NOMO-1 treated with DMSO at 0.1 percent for 48 hours (cell line): Measurements from ENCODE around the gene SPA17.
A peak's percentile ranks its signal among the peaks of the same experiment; 100 is the strongest.

Source experiments
- DNase-seq: peaks from one replicate; lab custom pipeline; 2025; ENCODE audit not compliant: unreplicated experiment; lab: John Stamatoyannopoulos, UW

The SPA17 gene

GRCh38 chr11:124661553-124661952 is 12.2 kb upstream of the SPA17 start:
- no peak for DNase-seq

DNA sequence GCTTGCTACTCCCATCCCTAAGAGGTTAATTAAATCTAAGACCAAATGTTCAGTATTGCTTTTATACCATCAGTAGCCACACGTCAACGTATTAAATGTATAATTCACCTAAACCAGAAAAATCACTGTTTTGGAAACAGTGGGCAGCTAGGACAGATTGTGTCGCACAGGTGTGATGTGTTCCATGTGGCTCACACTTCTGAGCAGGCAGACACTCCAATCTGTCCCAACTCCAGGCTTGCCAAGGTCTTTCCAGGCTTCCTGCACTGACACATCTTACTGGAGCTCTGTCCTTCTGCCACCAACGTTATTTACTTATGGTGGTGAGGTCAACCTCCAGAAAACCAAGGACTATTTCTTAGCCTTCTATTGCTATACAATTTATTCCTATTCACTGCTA is 11.6 kb upstream of the SPA17 start:
- DNase-seq, result no peak

DNA sequence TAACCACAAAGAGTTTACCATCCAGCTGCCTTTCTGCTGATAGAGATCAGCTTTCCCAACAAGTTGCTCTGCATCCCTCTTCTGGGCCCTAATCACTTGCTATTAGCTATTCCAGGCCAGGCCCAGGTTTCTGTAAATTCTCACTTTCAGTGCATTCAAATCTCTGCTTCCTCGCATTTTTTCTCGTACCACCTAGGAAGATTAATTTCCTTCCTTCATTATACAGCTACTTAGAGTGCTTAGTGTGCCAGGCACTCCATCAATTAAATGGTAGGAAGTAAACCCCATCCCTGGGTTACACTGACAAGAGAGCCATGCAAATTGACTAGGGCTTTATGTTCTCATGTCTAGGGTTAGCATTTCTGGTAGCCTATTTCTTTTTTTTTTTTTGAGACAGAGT is 9.8 kb upstream of the SPA17 start:
- DNase-seq, result no peak

- no peak for DNase-seq
These were observed 6.1 kb upstream of the SPA17 start for GRCh38 chr11:124667601-124668000.

GRCh38 chr11:124669193-124669592 is 4.5 kb upstream of the SPA17 start:
- DNase-seq, result peak; percentile 58

- DNase-seq, result peak; percentile 95
These were observed 3.0 kb upstream of the SPA17 start for GRCh38 chr11:124670732-124671131.

GRCh38 chr11:124672536-124673215 is 1.0 kb upstream of the SPA17 start:
- DNase-seq, result no peak

GRCh38 chr11:124674168-124674517 is 439 bp downstream of the SPA17 start:
- no peak for DNase-seq

DNA sequence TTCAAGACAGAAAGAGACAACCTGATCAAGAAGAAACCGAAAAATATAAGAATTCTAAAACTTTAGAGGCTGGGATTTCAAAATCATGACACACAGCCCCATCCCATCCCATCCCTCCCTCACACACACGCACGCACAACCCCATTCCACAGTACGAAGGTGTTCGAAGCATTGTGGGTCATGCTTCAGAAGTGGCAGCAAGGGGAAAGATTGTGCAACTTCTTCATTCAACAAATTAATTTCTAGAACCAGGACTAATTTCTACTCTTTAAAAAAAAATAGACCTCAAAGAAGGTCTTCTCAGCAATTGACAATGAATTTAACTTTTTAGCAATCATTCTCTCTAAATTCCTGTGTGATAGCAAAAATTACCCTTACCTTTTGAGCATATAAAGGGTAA is 867 bp downstream of the SPA17 start:
- no peak for DNase-seq

DNA sequence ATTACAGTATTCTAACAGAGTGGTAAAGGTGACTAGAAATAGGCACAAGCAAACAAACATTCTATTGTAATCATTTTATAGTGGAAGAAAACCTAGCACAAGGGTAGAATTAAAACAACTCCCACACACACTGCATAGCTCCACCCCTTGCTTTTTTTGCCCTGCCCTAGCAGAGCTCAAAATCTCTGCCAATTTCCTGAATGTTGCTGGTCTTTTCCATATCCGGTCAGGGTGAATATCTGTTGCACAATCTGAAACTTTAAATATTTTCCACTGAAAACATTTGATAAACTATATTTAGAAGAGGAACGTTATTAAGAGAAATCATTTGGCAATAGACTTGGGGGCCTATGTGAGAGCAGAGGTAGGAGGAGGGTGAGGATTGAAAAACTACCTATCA is 2.7 kb downstream of the SPA17 start:
- peak; percentile 51 for DNase-seq

DNA sequence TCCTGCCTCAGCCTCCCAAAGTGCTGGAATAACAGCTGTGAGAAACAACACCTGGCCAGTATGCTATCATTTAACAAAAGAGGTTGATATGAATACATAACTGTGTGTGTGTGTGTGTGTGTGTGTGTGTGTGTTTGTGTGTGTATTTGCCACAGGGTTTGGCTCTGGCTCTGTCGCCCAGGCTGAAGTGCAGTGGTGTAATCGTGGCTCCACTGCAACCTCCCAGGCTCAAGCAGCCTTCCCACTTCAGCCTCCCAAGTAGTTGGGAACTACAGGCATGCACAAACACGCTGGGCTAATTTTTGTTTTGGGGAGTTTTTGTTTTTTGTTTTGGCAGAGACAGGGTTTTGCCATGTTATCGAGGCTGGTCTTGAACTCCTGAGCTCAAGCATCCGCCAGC is 4.7 kb downstream of the SPA17 start:
- DNase-seq, result no peak

DNA sequence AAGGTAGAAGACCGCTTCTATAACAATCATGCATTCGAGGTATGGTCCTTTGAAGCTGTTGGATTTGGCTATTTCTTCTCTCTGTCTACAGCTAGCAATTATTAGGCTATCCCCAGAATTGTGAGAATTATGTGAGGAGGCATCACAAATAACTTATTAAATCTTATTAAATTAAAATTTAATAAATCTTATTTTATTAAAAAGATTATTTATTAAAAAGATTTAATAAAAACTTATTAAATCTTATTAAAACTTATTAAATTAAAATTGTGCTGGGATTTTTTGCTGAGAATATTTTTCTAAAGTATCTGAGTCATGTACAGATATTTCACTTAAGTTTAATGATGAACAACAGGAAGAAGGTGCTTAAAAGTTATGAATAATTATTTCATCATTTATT is 7.7 kb downstream of the SPA17 start:
- no peak for DNase-seq

GRCh38 chr11:124682443-124682842 is 8.7 kb downstream of the SPA17 start:
- no peak for DNase-seq

GRCh38 chr11:124693142-124693541 is 19.4 kb downstream of the SPA17 start:
- no peak for DNase-seq

DNA sequence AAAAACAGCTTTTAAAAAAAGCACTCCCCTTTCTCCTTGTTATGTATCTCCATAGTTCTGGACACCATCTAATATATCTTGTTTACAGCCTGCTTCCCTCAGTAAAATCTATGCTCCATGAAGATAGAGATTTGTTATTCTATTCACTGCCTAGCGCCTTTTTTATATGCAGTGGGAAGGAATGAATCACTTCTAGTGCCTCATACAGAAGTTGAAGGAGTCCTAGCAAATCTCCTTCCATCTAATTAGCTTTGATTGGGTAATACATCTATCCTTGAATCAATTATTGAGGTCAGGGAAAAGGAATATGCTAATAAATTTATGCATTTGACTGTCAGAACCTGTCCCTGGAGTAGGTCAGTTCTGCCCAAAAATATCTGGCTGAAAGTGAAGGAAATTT is 25.8 kb downstream of the SPA17 start:
- no peak for DNase-seq

- no peak for DNase-seq
These were observed 26.3 kb downstream of the SPA17 start for GRCh38 chr11:124700028-124700427.

- no peak for DNase-seq
These were observed 34.1 kb downstream of the SPA17 start for GRCh38 chr11:124707829-124708228.

GRCh38 chr11:124712392-124712791 is 38.7 kb downstream of the SPA17 start:
- DNase-seq, result no peak

DNA sequence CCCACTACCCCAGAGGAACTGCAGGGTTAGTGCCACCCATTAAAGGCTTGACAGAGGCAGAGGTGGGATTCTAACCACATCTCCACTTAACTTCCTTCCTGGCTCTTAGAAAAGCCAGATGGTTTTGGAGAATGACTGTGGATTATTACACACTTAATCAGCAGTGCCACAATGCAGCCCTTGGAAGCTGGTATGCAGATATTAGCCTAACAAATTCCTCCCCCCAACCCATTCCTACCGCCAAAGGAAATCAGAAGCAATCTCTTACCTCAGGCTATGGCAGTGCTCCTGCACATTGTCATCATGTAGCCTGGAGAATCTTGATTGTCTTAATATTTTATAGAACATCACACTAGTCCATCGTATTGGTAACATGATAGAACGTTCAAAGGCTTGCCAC is 42.9 kb downstream of the SPA17 start:
- no peak for DNase-seq

DNA sequence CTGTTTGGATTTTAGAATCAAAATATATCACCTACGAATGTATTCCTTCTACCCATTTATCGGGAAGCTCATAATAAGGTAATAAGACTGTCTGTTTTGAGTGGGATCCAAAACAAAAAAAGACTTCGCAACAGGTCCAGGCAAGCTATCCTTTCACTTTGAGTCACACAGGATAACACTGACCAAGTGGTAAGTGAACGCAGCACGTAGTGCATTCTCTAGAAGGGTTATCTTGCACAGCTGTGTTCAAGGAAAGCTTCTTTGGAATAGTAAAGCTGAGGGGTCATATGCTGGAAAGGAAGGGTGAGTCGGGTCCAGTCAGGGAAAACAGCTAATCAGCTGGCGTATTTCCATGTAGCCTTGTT is 43.7 kb downstream of the SPA17 start:
- no peak for DNase-seq

- DNase-seq, result no peak
These were observed 44.3 kb downstream of the SPA17 start for GRCh38 chr11:124717786-124718651.

GRCh38 chr11:124718801-124719200 is 45.1 kb downstream of the SPA17 start:
- no peak for DNase-seq

DNA sequence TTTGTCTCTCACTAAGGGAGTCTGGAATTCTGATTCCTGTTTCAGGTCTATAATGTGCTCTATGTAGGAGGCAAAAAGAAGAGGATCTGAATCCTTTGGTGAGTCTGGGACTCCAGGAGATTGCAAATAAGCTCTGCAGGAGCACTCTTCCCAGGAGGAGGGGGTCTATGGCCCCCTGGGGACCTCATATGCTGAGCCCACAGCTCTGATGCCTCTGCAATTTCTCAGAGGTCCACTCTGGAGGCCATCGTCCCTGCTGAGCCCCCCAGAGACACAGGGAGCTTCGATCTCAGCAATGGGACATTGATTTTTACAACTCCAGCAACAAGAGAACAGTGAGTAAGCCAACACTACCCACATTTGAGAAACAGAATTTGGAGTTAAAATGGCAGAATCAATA is 45.8 kb downstream of the SPA17 start:
- DNase-seq, result no peak
